Measurements from ENCODE around the gene RFPL4A. TPM values are rescaled to one million over a fixed set of nuclear protein-coding genes. Genes with fewer than 3 reads are reported as not detected.

RFPL4A gene
- total RNA-seq, 1 experiment from 2014 or later: not detected

GRCh38 chr19:55811340-55811739 lies 52.4 kb downstream of the RFPL4A start:
- TF ChIP-seq CTCF (conservative IDR thresholded peaks at IDR 0.05): no peak
- Mint-ChIP-seq H3K36me3 (ENCODE audit: insufficient read depth in 1 of 3, low read depth in 3 of 3) (peaks cover 4 to 28% (median 8%) of the 10 kb centered on the region in 3 experiments; a peak in 6 of 7 replicates), H3K27ac (no peak overlapping the region), H3K27me3 (ENCODE audit: low read depth) (no peaks in the 10 kb centered on the region; the same call in 1 of the 2 replicates), H3K4me1 (no peaks in the 10 kb centered on the region), H3K9me3 (peaks cover 97% of the 10 kb centered on the region in 2 experiments), H3K4me3 (no peak overlapping the region)
- Histone ChIP-seq H2AK5ac (ENCODE audit: insufficient read length, low read length) (no peak overlapping the region), H3K27me3 (ENCODE audit: insufficient read depth, low read length) (no peaks in the 10 kb centered on the region; the same call in 1 of the 2 replicates), H4K91ac (ENCODE audit: insufficient read length, low read depth, low read length) (no peak overlapping the region), H3K9ac (ENCODE audit: extremely low read depth, insufficient read length, low read length) (no peak overlapping the region), H3K14ac (ENCODE audit: insufficient read depth, low read length) (no peak overlapping the region), H3K4ac (ENCODE audit: low read depth, low read length) (no peak overlapping the region), H2BK12ac (ENCODE audit: insufficient read length, low read depth, low read length) (no peak overlapping the region), H4K20me1 (ENCODE audit: control insufficient read depth, insufficient read depth, insufficient read length) (no peaks in the 10 kb centered on the region), H2BK15ac (ENCODE audit: low read depth, low read length) (no peak overlapping the region), H3K23me2 (ENCODE audit: insufficient read length, low read depth, low read length, poor library complexity, severe bottlenecking) (no peaks in the 10 kb centered on the region), H3K18ac (ENCODE audit: insufficient read length, low read depth, low read length) (no peak overlapping the region), H3T11ph (ENCODE audit: low read length) (no peak overlapping the region), H2AFZ (ENCODE audit: low read length) (no peak overlapping the region), H3K4me2 (ENCODE audit: insufficient read depth, insufficient read length, low read length) (no peak overlapping the region), H3K23ac (ENCODE audit: insufficient read length, low read depth, low read length) (no peak overlapping the region), H4K5ac (ENCODE audit: insufficient read length, low read depth, low read length) (no peak overlapping the region), H3K79me2 (ENCODE audit: insufficient read depth, low read length) (no peaks in the 10 kb centered on the region), H2BK120ac (ENCODE audit: low read depth, low read length, poor library complexity, severe bottlenecking) (no peak overlapping the region), H3K27ac (ENCODE audit: insufficient read length, low read depth, low read length) (no peak overlapping the region), H3K4me1 (ENCODE audit: insufficient read depth, low read length) (no peaks in the 10 kb centered on the region), H3K79me1 (ENCODE audit: insufficient read depth, low read depth, low read length, poor library complexity, severe bottlenecking) (no peaks in the 10 kb centered on the region), H3K56ac (ENCODE audit: insufficient read length, low read depth, low read length) (no peak overlapping the region), H2BK5ac (ENCODE audit: insufficient read length, low read length) (no peak overlapping the region), H4K8ac (replicated peaks; ENCODE audit: insufficient read length, low read depth, low read length) (no peak overlapping the region), H3K9me3 (ENCODE audit: control insufficient read depth, low read depth, low read length) (peaks cover 98% of the 10 kb centered on the region), H2BK20ac (ENCODE audit: low read depth, low read length, poor library complexity, severe bottlenecking) (no peak overlapping the region)
- DNase-seq: no peak
- WGBS (ENCODE audit: extremely low coverage, insufficient read length, low lambda C conversion rate): no CpG with 5 or more reads among the region's 3 CpGs

All from H9 (cell line).